Measurements from ENCODE around the gene BMPR1B. TPM values are rescaled to one million over a fixed set of nuclear protein-coding genes. Genes with fewer than 3 reads are reported as not detected.

The BMPR1B gene
- total and polyA plus RNA-seq, 9 of the 15 experiments (the other 6 are each of a cell fraction or from before 2014, with no cell fraction given): 0.01 TPM; not detected in 8

GRCh38 chr4:94931626-94932025 is 173.9 kb downstream of the BMPR1B start (continued):
- TF ChIP-seq HEY1 (CRISPR knock-in tag; IDR thresholded peaks at IDR 0.05; ENCODE audit: borderline replicate concordance) (no peak), FOXP1 (CRISPR knock-in tag; IDR thresholded peaks at IDR 0.05) (no peak), ZMIZ1 (IDR thresholded peaks at IDR 0.05; ENCODE audit: low read depth in 2 of 2, low read length in 2 of 2) (no peak), SMC3 (conservative IDR thresholded peaks at IDR 0.05; ENCODE audit: insufficient read depth, low read depth, low read length) (no peak), CXXC5 (CRISPR knock-in tag; IDR thresholded peaks at IDR 0.05) (no peak), KAT7 (CRISPR knock-in tag; IDR thresholded peaks at IDR 0.05; ENCODE audit: borderline replicate concordance) (no peak), SMARCE1 (IDR thresholded peaks at IDR 0.05) (no peak), CHD4 (IDR thresholded peaks at IDR 0.05; ENCODE audit: insufficient read depth, insufficient replicate concordance, low read depth, low read length, poor library complexity, severe bottlenecking) (no peak)

- no peak for TF ChIP-seq L3MBTL2 (IDR thresholded peaks at IDR 0.05)
- no peak for TF ChIP-seq ADNP (tag; IDR thresholded peaks at IDR 0.05)
- TF ChIP-seq KAT8 (IDR thresholded peaks at IDR 0.05; ENCODE audit: low read depth): no peak
- TF ChIP-seq HINFP (tag; conservative IDR thresholded peaks at IDR 0.05; ENCODE audit: low read depth): no peak
- TF ChIP-seq ZKSCAN3 (CRISPR knock-in tag; IDR thresholded peaks at IDR 0.05): no peak
- ATAC-seq (no peak), DNase-seq (ENCODE audit: extremely low read depth in 1 of 4, low spot score in 3 of 4) (no peak), FAIRE-seq (no peak)
- H4K20me1 ChIP-seq (replicated peaks; ENCODE audit: control insufficient read depth, insufficient read depth, low read length): no peaks in the 10 kb centered on the region
- no peaks in the 10 kb centered on the region for H3K36me3 ChIP-seq (ENCODE audit: control insufficient read depth, insufficient read depth, low read length)
- H3K9ac ChIP-seq (ENCODE audit: insufficient read depth in 1 of 2, low read depth in 2 of 2, low read length in 2 of 2): no peak overlapping the region
- POLR2A ChIA-PET: no interaction called here
- H3K4me2 ChIP-seq (ENCODE audit: insufficient read depth, low read length): no peak overlapping the region
- in situ Hi-C loops (cut with MboI) (no loop called here), intact Hi-C loops (cut with micrococcal nuclease) (no loop called here)
- no TSS peak for BruUV-seq (replicated peaks)
- H3K27ac ChIP-seq (ENCODE audit: extremely low read depth, low read depth, low read length): no peak overlapping the region
- H3K4me3 ChIP-seq: no peak overlapping the region
- no peaks in the 10 kb centered on the region for H3K9me1 ChIP-seq (ENCODE audit: control insufficient read depth, insufficient read depth, low read length)
- CTCF ChIA-PET (ENCODE audit: low intra/inter-chr PET ratio): no interaction called here
- no peaks in the 10 kb centered on the region for H3K27me3 ChIP-seq (ENCODE audit: control insufficient read depth in 2 of 2, insufficient read depth in 2 of 2, low read length in 2 of 2)
- no peaks in the 10 kb centered on the region for H3K9me3 ChIP-seq (replicated peaks; ENCODE audit: control insufficient read depth, insufficient read depth, low read depth, low read length)
- H3K4me1 ChIP-seq (replicated peaks in 1 of 2; ENCODE audit: control insufficient read depth in 2 of 2, insufficient read depth in 2 of 2, low read length in 2 of 2): no peaks in the 10 kb centered on the region
- no peaks in the 10 kb centered on the region for H3K79me2 ChIP-seq (ENCODE audit: control insufficient read depth, insufficient read depth, low read length)
- H2AFZ ChIP-seq (ENCODE audit: low read depth, low read length): no peak overlapping the region
These were observed 174.6 kb downstream of the BMPR1B start for GRCh38 chr4:94932366-94932765.
